H9 (cell line): Measurements from ENCODE around the gene ALDH6A1. TPM values are rescaled to one million over a fixed set of nuclear protein-coding genes. Genes with fewer than 3 reads are reported as not detected.

Source experiments
- DNase-seq: peaks from one replicate; pipeline ENCODE4 v3.0.0-alpha.2; 2017
- H2AFZ ChIP-seq: one replicate; pipeline ENCODE4 v1.6.1; 2013; ENCODE audit warnings: mild to moderate bottlenecking, low read length, control low read depth, moderate library complexity
- H2AK5ac ChIP-seq: 2 replicates; pipeline ENCODE4 v1.6.1; 2013; ENCODE audit warnings: low read length, control low read depth, mixed read lengths; ENCODE audit not compliant: insufficient read length
- H2BK120ac ChIP-seq: one replicate; pipeline ENCODE4 v1.6.1; 2013; ENCODE audit warnings: low read depth, mild to moderate bottlenecking, low read length, control low read depth, inconsistent platforms; ENCODE audit not compliant: poor library complexity, severe bottlenecking
- H2BK12ac ChIP-seq: 2 replicates; pipeline ENCODE4 v1.6.1; 2013; ENCODE audit warnings: low read length, control low read depth, mixed read lengths, low read depth; ENCODE audit not compliant: insufficient read length
- H2BK15ac ChIP-seq: 2 replicates; pipeline ENCODE4 v1.6.1; 2013; ENCODE audit warnings: low read depth, low read length, control low read depth
- H2BK20ac ChIP-seq: one replicate; pipeline ENCODE4 v1.6.1; 2013; ENCODE audit warnings: low read depth, mild to moderate bottlenecking, low read length, control low read depth, inconsistent platforms; ENCODE audit not compliant: poor library complexity, severe bottlenecking
- H2BK5ac ChIP-seq: 2 replicates; pipeline ENCODE4 v1.6.1; 2013; ENCODE audit warnings: low read length, control low read depth, mixed read lengths; ENCODE audit not compliant: insufficient read length
- H3K14ac ChIP-seq: 2 replicates; pipeline ENCODE4 v1.6.1; 2013; ENCODE audit warnings: low read length, control low read depth; ENCODE audit not compliant: insufficient read depth
- H3K18ac ChIP-seq: 2 replicates; pipeline ENCODE4 v1.6.1; 2013; ENCODE audit warnings: low read depth, mild to moderate bottlenecking, mixed read lengths, low read length, control low read depth; ENCODE audit not compliant: insufficient read length
- H3K23ac ChIP-seq: 2 replicates; pipeline ENCODE4 v1.6.1; 2013; ENCODE audit warnings: low read length, control low read depth, mixed read lengths, low read depth; ENCODE audit not compliant: insufficient read length
- H3K23me2 ChIP-seq: 2 replicates; pipeline ENCODE4 v1.6.1; 2013; ENCODE audit warnings: low read depth, mild to moderate bottlenecking, mixed read lengths, low read length, control low read depth; ENCODE audit not compliant: insufficient read length, poor library complexity, severe bottlenecking
- H3K27ac ChIP-seq: 2 replicates; pipeline ENCODE4 v1.5.1; 2013; ENCODE audit warnings: low read length, control low read depth, mixed read lengths, low read depth; ENCODE audit not compliant: insufficient read length
- H3K27me3 ChIP-seq: 2 replicates; pipeline ENCODE4 v1.6.1; 2013; ENCODE audit warnings: low read length, control low read depth, inconsistent platforms; ENCODE audit not compliant: insufficient read depth
- H3K4ac ChIP-seq: 2 replicates; pipeline ENCODE4 v1.6.1; 2013; ENCODE audit warnings: low read depth, mild to moderate bottlenecking, control low read depth, inconsistent platforms, low read length, moderate library complexity
- H3K4me1 ChIP-seq: 2 replicates; pipeline ENCODE4 v1.6.1; 2013; ENCODE audit warnings: low read length, control low read depth, inconsistent platforms; ENCODE audit not compliant: insufficient read depth
- H3K4me2 ChIP-seq: 2 replicates; pipeline ENCODE4 v1.6.1; 2013; ENCODE audit warnings: low read length, control low read depth, mixed read lengths; ENCODE audit not compliant: insufficient read length, insufficient read depth
- H3K56ac ChIP-seq: 2 replicates; pipeline ENCODE4 v1.6.1; 2013; ENCODE audit warnings: low read depth, mild to moderate bottlenecking, mixed read lengths, low read length, control low read depth; ENCODE audit not compliant: insufficient read length
- H3K79me1 ChIP-seq: 2 replicates; pipeline ENCODE4 v1.6.1; 2013; ENCODE audit warnings: low read depth, mild to moderate bottlenecking, moderate library complexity, low read length, control low read depth, inconsistent platforms; ENCODE audit not compliant: insufficient read depth, poor library complexity, severe bottlenecking
- H3K79me2 ChIP-seq: 2 replicates; pipeline ENCODE4 v1.6.1; 2013; ENCODE audit warnings: low read length, control low read depth, inconsistent platforms; ENCODE audit not compliant: insufficient read depth
- H3K9ac ChIP-seq: 2 replicates; pipeline ENCODE4 v1.6.1; 2013; ENCODE audit warnings: low read length, control low read depth, mixed read lengths; ENCODE audit not compliant: insufficient read length; ENCODE audit errors: extremely low read depth
- H3K9me3 ChIP-seq: one replicate; pipeline ENCODE4 v1.6.1; 2013; ENCODE audit warnings: low read depth, low read length, inconsistent platforms; ENCODE audit not compliant: control insufficient read depth
- H3T11ph ChIP-seq: one replicate; pipeline ENCODE4 v1.6.1; 2013; ENCODE audit warnings: mild to moderate bottlenecking, low read length, control low read depth, inconsistent platforms
- H4K20me1 ChIP-seq: one replicate; pipeline ENCODE4 v1.6.1; 2013; ENCODE audit not compliant: control insufficient read depth, insufficient read length, insufficient read depth
- H4K5ac ChIP-seq: 2 replicates; pipeline ENCODE4 v1.6.1; 2013; ENCODE audit warnings: low read depth, mild to moderate bottlenecking, mixed read lengths, low read length, control low read depth; ENCODE audit not compliant: insufficient read length
- H4K8ac ChIP-seq: replicated peaks from 2 replicates; pipeline ENCODE4 v1.6.1; 2013; ENCODE audit warnings: low read length, control low read depth, mixed read lengths, low read depth; ENCODE audit not compliant: insufficient read length
- H4K91ac ChIP-seq: 2 replicates; pipeline ENCODE4 v1.6.1; 2013; ENCODE audit warnings: low read depth, mild to moderate bottlenecking, moderate library complexity, mixed read lengths, low read length, control low read depth; ENCODE audit not compliant: insufficient read length
- H3K27ac Mint-ChIP-seq, 3 experiments: 2 replicates in 2 of 3; 3 replicates in 1 of 3; pipeline ENCODE4 v1.8.0; 2020 to 2021; ENCODE audit warnings: mixed read lengths in 3 of 3, mild to moderate bottlenecking in 1 of 3, moderate library complexity in 1 of 3
- H3K27me3 Mint-ChIP-seq: 2 replicates; pipeline ENCODE4 v1.8.0; 2021; ENCODE audit warnings: low read depth, mild to moderate bottlenecking, moderate library complexity, mixed read lengths
- H3K36me3 Mint-ChIP-seq, 3 experiments: 2 replicates in 2 of 3; 3 replicates in 1 of 3; pipeline ENCODE4 v1.8.0; 2020 to 2021; ENCODE audit warnings: low read depth in 3 of 3, mixed read lengths in 3 of 3; ENCODE audit not compliant: insufficient read depth in 1 of 3
- H3K4me1 Mint-ChIP-seq, 2 experiments: 2 replicates each; pipeline ENCODE4 v1.8.0; 2020; ENCODE audit warnings: mixed read lengths in 2 of 2
- H3K4me3 Mint-ChIP-seq, 2 experiments: 2 replicates in 1 of 2; 3 replicates in 1 of 2; pipeline ENCODE4 v1.8.0; 2020 to 2021; ENCODE audit warnings: mild to moderate bottlenecking in 2 of 2, mixed read lengths in 2 of 2, moderate library complexity in 1 of 2
- H3K9me3 Mint-ChIP-seq, 2 experiments: 2 replicates in 1 of 2; 3 replicates in 1 of 2; pipeline ENCODE4 v1.8.0; 2020; ENCODE audit warnings: mild to moderate bottlenecking in 2 of 2, mixed read lengths in 2 of 2, moderate library complexity in 1 of 2
- WGBS: extraction: QIAGEN DNeasy Blood & Tissue Kit; methylation state at CpG from one replicate; pipeline ENCODE4 v1.1.7; 2013; ENCODE audit warnings: missing lambda C conversion rate, low lambda C conversion rate, mixed read lengths; ENCODE audit not compliant: insufficient read length; ENCODE audit errors: extremely low coverage; 5-methylcytosine and 5-hydroxymethylcytosine counted together
- total RNA-seq: library from RNA; stranded (reverse); gene quantifications from 2 replicates; pipeline ENCODE4 v1.2.1, GENCODE V29; 2021
- TF ChIP-seq, protein P1 (sequence below): fragments of 200-600 bp; sonication (generic); conservative IDR thresholded peaks from 3 replicates; pipeline ENCODE4 v1.8.0; 2021; ENCODE audit warnings: antibody characterized with exemption, mild to moderate bottlenecking

ALDH6A1 gene
- total RNA-seq, 1 experiment from 2014 or later: 37.8 TPM

DNA sequence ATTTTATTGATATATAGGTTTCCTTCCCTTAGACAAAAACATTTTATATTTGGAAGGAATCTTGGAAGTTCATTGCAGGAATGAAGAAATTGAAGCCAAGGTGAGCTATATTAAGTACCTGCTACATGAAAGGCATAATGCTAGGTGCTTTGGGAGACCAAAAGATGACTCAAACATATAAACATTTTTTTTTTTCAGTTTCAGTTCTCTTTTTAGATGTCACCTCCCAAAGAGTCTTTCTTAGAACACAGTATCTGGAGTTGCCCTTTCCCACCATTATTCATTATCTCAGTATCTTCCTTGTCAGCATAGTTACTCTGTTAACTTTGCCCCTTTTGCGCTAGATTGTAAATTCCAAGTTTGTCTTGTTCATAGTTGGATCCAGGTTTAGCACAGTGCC lies 1.6 kb upstream of the ALDH6A1 start:
- TF ChIP-seq, protein P1, sequence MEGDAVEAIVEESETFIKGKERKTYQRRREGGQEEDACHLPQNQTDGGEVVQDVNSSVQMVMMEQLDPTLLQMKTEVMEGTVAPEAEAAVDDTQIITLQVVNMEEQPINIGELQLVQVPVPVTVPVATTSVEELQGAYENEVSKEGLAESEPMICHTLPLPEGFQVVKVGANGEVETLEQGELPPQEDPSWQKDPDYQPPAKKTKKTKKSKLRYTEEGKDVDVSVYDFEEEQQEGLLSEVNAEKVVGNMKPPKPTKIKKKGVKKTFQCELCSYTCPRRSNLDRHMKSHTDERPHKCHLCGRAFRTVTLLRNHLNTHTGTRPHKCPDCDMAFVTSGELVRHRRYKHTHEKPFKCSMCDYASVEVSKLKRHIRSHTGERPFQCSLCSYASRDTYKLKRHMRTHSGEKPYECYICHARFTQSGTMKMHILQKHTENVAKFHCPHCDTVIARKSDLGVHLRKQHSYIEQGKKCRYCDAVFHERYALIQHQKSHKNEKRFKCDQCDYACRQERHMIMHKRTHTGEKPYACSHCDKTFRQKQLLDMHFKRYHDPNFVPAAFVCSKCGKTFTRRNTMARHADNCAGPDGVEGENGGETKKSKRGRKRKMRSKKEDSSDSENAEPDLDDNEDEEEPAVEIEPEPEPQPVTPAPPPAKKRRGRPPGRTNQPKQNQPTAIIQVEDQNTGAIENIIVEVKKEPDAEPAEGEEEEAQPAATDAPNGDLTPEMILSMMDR: no peak
- Histone ChIP-seq H3K79me1 (peaks cover 4% of the 10 kb centered on the region), H3K56ac (no peak overlapping the region), H3K79me2 (no peaks in the 10 kb centered on the region; the same call in 1 of the 2 replicates), H3K27ac (no peak overlapping the region), H2BK20ac (no peak overlapping the region), H2BK12ac (no peak overlapping the region), H3K4me1 (no peaks in the 10 kb centered on the region), H4K20me1 (no peaks in the 10 kb centered on the region), H2BK15ac (no peak overlapping the region), H4K8ac (no peak overlapping the region), H3K4ac (no peak overlapping the region), H3K9ac (peak overlapping the region; percentile 96), H2AK5ac (no peak overlapping the region), H2BK5ac (no peak overlapping the region), H3T11ph (no peak overlapping the region), H3K14ac (no peak overlapping the region), H3K4me2 (peak overlapping the region; percentile 67), H4K5ac (no peak overlapping the region), H3K23ac (no peak overlapping the region), H2BK120ac (no peak overlapping the region), H2AFZ (no peak overlapping the region), H3K27me3 (no peaks in the 10 kb centered on the region), H3K23me2 (peaks cover 4% of the 10 kb centered on the region), H3K9me3 (no peaks in the 10 kb centered on the region), H4K91ac (no peak overlapping the region), H3K18ac (no peak overlapping the region)
- DNase-seq: no peak
- no peaks in the 10 kb centered on the region; a peak in 1 of 5 replicates for H3K9me3 Mint-ChIP-seq
- H3K4me1 Mint-ChIP-seq: peaks cover 11 to 15% of the 10 kb centered on the region in 2 experiments
- H3K27ac Mint-ChIP-seq: peak overlapping the region in 2 of 3 experiments; percentile 99 to 100; a peak in 5 of 7 replicates
- H3K4me3 Mint-ChIP-seq: peak overlapping the region; percentile 96 to 98
- H3K36me3 Mint-ChIP-seq: peaks cover 0 to 4% (median 3%) of the 10 kb centered on the region in 3 experiments; a peak in 5 of 7 replicates
- no CpG with 5 or more reads among the region's 1 CpG for WGBS
- no peaks in the 10 kb centered on the region; the same call in 1 of the 2 replicates for H3K27me3 Mint-ChIP-seq
